Putamen (tissue), 1 donor: ENCODE measurements around the gene SLC38A11.

Source experiments
- DNase-seq: peaks from one replicate; pipeline ENCODE4 v3.0.0-alpha.2; 2016; ENCODE audit warnings: low spot score

SLC38A11 gene

GRCh38 chr2:164969909-164970690 lies 14.8 kb upstream of the SLC38A11 start:
- no peak for DNase-seq

DNA sequence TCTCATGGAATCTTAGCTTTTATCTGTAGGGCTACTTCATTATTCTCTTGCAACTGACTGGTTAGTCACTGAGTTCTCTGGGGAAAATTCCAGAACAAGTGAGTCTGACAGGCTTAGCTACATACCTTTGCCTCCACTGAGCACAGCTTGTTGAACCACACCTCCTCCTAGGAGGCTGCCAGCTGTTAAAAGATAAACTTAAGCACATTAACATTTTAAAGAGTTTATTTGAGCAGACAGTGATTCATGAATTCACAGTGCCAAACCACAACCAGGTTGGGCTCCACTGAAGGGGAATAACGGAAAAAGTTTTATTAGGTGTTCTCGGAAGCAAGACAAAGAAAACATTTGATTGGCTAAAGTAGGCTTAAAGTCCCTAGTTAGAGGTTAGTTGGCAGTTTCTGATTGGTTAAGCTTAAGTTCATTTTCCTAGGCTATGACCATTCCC lies 12.5 kb upstream of the SLC38A11 start:
- no peak for DNase-seq

GRCh38 chr2:164967361-164967760 lies 12.0 kb upstream of the SLC38A11 start:
- no peak for DNase-seq

DNA sequence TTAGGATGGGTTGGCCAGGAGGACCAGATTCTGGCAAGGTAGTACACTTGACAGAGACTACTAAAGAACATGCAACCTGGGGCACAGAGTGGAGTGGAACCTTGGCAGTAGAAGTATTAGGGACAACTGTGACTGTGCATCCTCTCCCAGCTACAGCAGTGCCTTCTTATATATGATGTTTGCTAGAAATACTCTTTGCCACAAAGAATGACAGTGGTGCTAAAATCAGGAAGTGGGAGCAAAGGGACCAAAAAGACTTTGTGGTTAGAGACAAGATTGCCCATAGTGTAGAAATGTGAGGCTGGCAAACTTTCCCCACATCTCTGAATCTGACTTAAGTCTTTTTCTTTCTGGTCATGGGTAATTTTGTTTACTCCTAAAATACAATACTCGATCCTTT lies 9.4 kb upstream of the SLC38A11 start:
- DNase-seq, result no peak

GRCh38 chr2:164960159-164960558 lies 4.8 kb upstream of the SLC38A11 start:
- no peak for DNase-seq

- peak; percentile 14 for DNase-seq
Observed at GRCh38 chr2:164954186-164954585, 1.1 kb downstream of the SLC38A11 start.

GRCh38 chr2:164953279-164953678 lies 2.0 kb downstream of the SLC38A11 start:
- no peak for DNase-seq

- no peak for DNase-seq
Observed at GRCh38 chr2:164952057-164952702, 3.1 kb downstream of the SLC38A11 start.

- no peak for DNase-seq
Observed at GRCh38 chr2:164948540-164948939, 6.8 kb downstream of the SLC38A11 start.

DNA sequence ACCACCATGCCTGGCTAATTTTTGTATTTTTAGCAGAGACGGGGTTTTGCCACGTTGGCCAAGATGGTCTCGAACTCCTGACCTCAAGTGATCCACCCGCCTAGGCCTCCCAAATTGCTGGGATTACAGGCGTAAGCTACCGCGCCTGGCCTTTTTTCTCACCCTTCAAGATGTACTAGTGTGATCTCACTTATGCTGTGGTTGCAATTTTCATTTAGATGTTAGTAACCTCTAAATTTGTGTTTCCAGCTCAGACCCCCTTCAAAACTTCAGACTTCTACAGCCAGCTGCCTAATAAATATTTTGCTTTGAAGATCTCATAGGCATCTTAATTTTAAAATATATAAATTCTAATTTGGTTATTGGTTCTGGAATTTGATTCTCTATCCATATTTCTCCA lies 8.0 kb downstream of the SLC38A11 start:
- DNase-seq, result no peak

DNA sequence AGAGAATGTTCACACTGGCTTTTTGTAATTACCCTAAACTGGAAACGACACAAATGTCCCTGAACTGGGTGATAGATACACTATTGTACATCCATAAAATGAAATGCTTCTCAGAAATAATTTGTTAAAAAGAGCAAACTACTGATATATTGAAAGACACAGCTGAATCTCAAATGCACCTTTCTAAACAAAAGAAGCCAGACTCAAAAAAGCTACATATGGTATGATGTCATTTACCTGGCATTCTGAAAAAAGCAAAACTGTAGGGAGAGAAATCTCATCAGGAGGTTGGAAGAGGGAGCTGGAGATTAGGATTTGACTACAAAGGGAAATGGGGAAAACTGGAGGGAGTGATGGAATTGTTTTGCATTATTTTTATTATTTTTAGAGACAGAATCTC lies 12.0 kb downstream of the SLC38A11 start:
- no peak for DNase-seq

DNA sequence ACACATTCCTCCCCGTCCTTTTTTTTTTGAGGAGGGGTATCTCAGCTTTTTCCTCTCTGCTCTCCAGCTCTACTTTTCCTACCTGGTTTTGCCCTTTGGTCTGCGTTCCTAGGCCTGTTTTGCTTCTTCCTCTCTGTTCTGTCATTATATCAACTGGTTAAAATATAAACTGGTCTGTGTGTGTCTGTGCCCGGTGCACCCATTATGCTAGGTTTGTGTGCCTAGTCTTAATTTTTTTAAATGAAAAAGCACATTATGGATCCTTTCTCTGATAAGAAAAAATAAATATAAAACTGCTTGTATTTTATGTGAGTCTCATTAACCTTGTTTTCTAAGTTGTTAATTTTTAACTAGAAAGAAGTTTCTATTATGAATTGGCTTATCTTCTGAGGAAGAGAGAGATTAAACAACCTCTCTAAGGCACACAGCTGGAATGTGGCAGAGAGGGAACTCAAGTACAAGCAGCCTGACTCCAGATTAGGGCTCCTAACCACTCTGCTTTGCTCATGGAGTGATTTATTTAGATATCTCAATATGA lies 17.4 kb downstream of the SLC38A11 start:
- no peak for DNase-seq

DNA sequence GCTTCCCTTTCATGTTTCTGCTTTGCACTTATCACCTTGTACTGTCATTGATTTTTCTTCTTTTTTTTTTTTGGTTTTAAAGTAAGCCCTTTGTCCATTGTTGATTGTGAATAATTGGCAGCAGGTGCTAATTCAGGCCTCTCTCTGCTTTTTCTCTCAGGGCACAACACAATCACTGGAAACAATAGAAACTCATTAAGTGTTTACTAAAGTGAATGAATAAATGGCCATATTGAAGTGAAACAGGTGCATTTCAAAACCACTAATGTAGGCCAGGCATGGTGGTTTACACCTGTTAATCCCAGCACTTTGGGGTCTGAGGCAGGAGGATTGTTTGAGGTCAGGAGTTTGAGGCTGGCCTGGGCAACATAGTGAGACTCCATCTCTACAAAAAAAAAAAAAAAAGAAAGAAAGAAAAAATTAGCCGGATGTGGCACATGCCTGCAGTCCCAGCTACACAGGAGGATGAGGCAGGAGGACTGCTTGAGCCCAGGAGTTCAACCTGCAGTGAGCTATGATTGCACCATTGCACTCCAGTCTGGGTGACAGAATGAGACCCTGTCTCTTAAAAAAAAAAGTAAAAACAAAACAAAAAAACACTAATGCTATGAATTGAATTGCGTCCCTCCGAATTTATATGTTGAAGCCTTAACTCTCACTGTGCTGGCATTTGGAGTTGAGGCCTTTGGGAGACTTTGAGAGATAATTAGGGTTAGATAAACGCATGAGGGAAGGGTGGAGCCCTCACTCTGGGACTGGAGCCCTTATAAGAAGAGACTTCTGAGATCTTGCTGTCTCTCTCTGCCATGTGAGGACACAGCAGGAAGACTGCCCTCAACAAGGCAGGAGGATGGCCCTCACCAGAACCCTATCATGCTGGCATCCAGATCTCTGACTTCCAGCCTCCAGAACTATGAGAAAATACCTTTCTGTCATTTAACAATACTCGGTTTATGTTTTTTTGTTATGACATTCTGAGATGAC lies 19.9 kb downstream of the SLC38A11 start:
- no peak for DNase-seq

DNA sequence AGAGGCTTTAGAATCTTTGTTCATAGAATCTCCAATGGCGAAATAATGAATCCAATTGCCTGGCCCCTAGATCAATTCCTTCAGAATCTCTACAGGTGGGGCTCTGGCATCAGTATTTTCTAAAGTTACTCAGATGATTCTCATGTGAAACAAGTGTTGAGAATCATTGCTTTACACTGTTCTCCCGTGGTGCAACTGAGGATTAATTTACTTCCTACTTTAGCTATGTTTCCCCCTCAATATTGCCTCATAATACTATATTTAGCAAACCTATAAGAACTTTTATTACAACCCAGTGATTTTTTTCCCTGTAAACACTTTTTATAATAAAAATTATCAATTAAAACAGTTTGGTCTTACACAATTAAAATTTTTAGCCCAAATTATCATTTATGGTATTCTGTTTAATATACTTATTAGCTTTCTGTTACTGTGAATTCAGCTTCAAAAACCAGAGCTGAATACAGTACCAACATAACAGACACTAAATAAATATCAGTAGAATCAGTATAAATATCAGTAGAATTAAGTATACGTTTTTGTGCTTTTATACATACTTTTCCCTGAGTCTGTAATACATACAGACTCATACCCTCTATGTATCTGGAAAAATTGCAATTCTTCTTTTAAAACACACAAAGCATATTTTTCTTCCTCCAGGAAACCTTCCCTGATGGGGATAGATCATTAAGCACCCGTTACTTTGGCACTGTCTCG lies 20.8 kb downstream of the SLC38A11 start:
- DNase-seq, result no peak

DNA sequence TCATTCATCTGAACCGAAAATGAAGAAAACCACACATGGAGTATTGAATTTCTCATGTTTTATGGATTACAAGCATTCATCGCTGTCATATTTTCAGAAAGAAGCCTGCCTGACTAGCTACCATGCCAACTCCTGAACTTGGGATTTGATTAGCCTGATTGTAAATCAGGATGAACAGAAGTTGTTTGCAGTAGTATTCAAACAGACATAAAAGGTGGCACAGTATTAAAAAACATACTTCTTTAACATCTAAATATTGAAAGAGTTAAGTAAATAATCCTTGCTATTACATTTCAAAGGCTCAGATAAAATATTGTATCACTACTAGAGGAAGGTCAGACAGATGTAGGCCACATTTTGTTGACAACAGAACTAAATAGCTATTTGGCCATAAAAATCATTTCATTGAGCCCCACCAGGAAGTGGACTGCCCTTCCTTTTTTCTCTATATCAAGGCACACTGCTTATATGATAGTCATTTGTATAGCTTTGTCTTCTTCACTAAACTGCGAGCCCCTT lies 21.6 kb downstream of the SLC38A11 start:
- DNase-seq, result no peak

- DNase-seq, result no peak
Observed at GRCh38 chr2:164932377-164932776, 22.9 kb downstream of the SLC38A11 start.

- DNase-seq, result no peak
Observed at GRCh38 chr2:164928101-164928673, 27.1 kb downstream of the SLC38A11 start.

DNA sequence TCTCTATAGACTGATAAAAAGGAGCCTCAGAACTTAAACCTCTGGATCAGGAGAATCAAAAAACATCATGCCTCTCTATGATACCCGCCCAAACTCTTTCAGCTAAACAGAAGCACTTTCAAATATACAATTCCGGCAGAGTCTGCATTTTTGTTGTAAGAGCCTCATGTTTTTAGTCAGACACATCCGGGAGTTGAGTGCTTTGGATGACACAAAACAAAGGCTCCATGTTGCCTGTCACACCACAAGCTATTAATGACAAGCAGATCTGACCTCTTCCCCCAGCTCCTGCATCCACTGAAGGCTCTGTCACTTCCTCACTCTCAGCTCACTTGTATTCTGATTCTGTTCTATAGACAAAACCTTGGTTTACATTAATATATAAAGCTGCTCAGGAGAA lies 33.2 kb downstream of the SLC38A11 start:
- no peak for DNase-seq

- DNase-seq, result no peak
Observed at GRCh38 chr2:164920430-164920829, 34.9 kb downstream of the SLC38A11 start.

DNA sequence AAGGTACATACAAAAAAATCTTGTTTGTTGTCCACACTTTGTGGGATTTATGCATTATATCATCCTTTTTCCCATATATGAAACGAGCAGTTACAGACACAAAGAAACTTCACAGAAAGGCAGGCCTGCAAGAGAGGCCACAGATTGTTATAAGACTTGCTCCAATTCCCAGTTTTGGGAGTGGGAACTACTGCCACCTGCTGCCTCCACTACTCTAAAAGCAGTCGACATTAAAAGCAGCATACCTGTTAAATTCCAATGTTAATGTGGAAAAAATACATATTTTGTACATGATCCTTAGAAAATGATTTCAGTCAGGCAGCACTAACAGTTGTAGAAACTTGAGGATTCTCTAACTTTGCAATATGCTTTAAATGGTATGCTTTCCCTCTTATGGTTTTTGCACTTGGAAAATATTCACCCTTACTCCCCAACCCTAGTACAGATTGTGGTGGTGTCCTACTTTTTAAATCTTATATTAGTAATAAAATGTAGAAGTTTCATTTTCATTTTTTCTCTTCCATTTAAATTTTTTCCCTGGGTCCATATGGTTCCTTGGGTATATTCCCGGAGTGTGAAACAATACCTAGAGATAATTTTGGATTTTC lies 37.9 kb downstream of the SLC38A11 start:
- DNase-seq, result no peak
